Naive thymus-derived CD8-positive, alpha-beta T cell (primary cell): ENCODE measurements around the gene KLRB1. TPM values are rescaled to one million over a fixed set of nuclear protein-coding genes. Genes with fewer than 3 reads are reported as not detected.

ENCODE experiments used
- ATAC-seq, 2 donors: fragments of 150-1000 bp; cut with Tn5 transposase in 1 of 2; sonication (Bioruptor Pico), chemical (Tn5 transposase) in 1 of 2; 1 replicate in 1 of 2; 2 replicates in 1 of 2; pipeline ENCODE4 v1.10.0; 2021; ENCODE audit warnings: mild to moderate bottlenecking in 2 of 2, moderate library complexity in 2 of 2
- POLR2A ChIA-PET: fragments of 350-600 bp; sonication (Branson Sonifier 250); formaldehyde crosslinking; loops from one replicate; lab custom pipeline; 2021; ENCODE audit warnings: antibody characterized with exemption; lab: Charles Lee
- DNase-seq, 10 donors: peaks; one replicate each; pipeline versions ENCODE4 v3.0.0 to v3.0.0-alpha.2; 2020 to 2022
- H3K27ac Mint-ChIP-seq, 10 donors: one replicate each; pipeline ENCODE4 v1.8.0; 2020 to 2022; ENCODE audit warnings: mild to moderate bottlenecking in 10 of 10, mixed read lengths in 10 of 10, moderate library complexity in 4 of 10, inconsistent platforms in 1 of 10
- H3K27me3 Mint-ChIP-seq, 5 donors: one replicate each; pipeline ENCODE4 v1.8.0; 2021 to 2022; ENCODE audit warnings: mixed read lengths in 5 of 5
- H3K36me3 Mint-ChIP-seq, 3 donors: one replicate each; pipeline ENCODE4 v1.8.0; 2020 to 2022; ENCODE audit warnings: mixed read lengths in 3 of 3, mild to moderate bottlenecking in 2 of 3, inconsistent platforms in 1 of 3
- H3K4me1 Mint-ChIP-seq, 4 donors: one replicate each; pipeline ENCODE4 v1.8.0; 2021 to 2022; ENCODE audit warnings: mixed read lengths in 4 of 4
- H3K4me3 Mint-ChIP-seq, 10 donors: one replicate each; pipeline ENCODE4 v1.8.0; 2020 to 2022; ENCODE audit warnings: mild to moderate bottlenecking in 10 of 10, mixed read lengths in 10 of 10, moderate library complexity in 6 of 10, inconsistent platforms in 1 of 10
- H3K9me3 Mint-ChIP-seq, 9 donors: one replicate each; pipeline ENCODE4 v1.8.0; 2020 to 2022; ENCODE audit warnings: mixed read lengths in 9 of 9, mild to moderate bottlenecking in 3 of 9, inconsistent platforms in 1 of 9, moderate library complexity in 1 of 9
- polyA plus RNA-seq, 3 donors: library from polyadenylated mRNA; unstranded; fragments of 300-500 nt; fragmentation: Illumina TruSeq; gene quantifications; one replicate each; pipeline ENCODE4 v1.2.3, GENCODE V29; 2021
- total RNA-seq, 8 experiments: library from RNA in 2 of 8; stranded (reverse) in 2 of 8; gene quantifications; one replicate each; pipeline ENCODE4 v1.2.3 and lab custom pipeline; 2021 to 2026

The KLRB1 gene
- total and polyA plus RNA-seq, 5 experiments from 2014 or later: 0.58 to 41.2 (median 1.6) TPM

DNA sequence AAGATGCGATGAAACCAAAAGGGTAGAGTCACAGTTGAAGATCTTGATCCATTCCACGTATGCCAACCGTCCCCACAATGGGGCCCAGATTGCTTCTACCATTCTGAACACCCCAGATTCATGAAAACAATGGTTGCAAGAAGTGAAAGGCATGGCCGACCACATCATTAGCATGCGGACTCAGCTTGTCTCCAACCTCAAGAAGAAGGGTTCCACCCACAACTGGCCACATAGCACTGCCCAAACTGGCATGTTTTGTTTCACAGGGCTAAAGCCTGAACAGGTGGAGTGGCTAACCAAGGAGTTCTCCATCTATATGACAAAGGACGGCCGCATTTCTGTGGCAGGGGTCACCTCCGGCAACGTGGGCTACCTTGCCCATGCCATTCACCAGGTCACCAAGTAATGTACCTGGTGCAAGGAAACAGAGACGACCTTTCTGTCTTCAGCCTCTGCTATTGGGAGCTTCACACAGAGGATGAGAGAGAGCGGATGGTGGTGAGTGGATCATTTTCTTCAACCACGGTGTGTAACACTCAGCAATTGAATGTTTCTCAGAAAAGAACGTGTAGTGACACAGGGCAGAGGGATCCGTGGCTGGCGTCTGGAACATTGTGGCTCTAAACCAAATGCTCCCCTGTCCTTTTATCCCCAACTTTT, 35.0 kb upstream of the KLRB1 start:
- H3K4me1 Mint-ChIP-seq: peaks cover 23 to 75% (median 65%) of the 10 kb centered on the region in 4 donors
- peaks cover 0 to 17% (median 5%) of the 10 kb centered on the region in 3 donors for H3K36me3 Mint-ChIP-seq
- DNase-seq (no peak), ATAC-seq (no peak)
- POLR2A ChIA-PET: interaction anchor here (0.6 to 1.2 kb wide), 4 partner anchors 11 to 100 kb away, joined by 3 to 4 read pairs (median 3); no protein-coding TSS in a partner anchor
- peaks cover 0 to 23% (median 9%) of the 10 kb centered on the region in 9 donors for H3K9me3 Mint-ChIP-seq
- peak overlapping the region; percentile 8 to 72 (median 59) for H3K4me3 Mint-ChIP-seq
- no peaks in the 10 kb centered on the region for H3K27me3 Mint-ChIP-seq
- H3K27ac Mint-ChIP-seq: peak overlapping the region; percentile 41 to 95 (median 83)

DNA sequence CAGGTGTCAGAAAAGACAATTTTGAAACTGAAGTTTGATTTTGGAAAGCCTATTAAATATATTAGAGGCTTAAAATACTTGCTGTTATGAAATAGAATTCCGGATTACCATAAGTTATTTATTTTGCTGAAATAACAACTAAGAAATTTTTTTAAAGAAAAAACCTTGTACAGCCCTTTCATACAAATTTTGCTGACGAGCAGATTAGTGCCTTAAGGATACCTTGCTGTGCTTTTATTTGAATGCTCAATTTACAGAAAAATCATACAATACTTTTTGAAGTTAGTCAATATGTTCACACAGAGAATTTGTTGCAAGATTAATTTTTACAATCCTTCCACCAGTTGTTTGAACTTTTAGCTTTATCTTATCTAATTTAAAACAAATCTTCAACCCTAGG, 32.3 kb upstream of the KLRB1 start:
- ATAC-seq: no peak
- H3K36me3 Mint-ChIP-seq: peaks cover 0 to 13% (median 0%) of the 10 kb centered on the region in 3 donors
- POLR2A ChIA-PET: interaction anchor here (1.4 to 8.3 kb wide), 2 partner anchors 9 to 31 kb away, joined by 11 to 106 read pairs; no protein-coding TSS in a partner anchor

DNA sequence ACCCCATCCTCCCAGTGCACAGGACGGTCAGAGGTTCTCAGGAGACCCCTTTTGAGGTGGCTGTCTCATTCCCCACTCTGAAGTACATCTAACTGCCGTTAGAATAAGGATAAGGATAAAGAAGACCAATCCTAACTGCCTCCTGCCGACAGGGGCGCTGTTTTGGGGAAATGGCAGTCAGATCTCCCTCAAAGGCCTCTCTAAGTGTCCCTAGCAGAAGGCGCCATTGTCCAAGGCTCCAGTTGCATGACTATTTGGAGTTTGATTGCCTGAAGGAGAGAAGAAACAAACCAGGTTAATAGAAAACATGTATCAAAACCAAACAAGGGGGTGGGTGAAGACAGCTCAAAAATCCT, 29.1 kb upstream of the KLRB1 start:
- Mint-ChIP-seq H3K4me3 (peak overlapping the region in 2 of 10 donors; percentile 24 to 26), H3K4me1 (peaks cover 28 to 77% (median 74%) of the 10 kb centered on the region in 4 donors), H3K27me3 (no peaks in the 10 kb centered on the region), H3K36me3 (peaks cover 0 to 11% (median 0%) of the 10 kb centered on the region in 3 donors), H3K27ac (peak overlapping the region in 8 of 10 donors; percentile 46 to 95 (median 70)), H3K9me3 (peaks cover 0 to 21% (median 2%) of the 10 kb centered on the region in 9 donors)
- no peak for ATAC-seq
- POLR2A ChIA-PET: interaction anchor here (1.2 to 8.3 kb wide), 2 partner anchors 12 to 51 kb away, joined by 4 to 106 read pairs; no protein-coding TSS in a partner anchor
- no peak for DNase-seq

More for the DNA sequence above, 32.3 kb upstream of the KLRB1 start:
- H3K4me3 Mint-ChIP-seq: no peak overlapping the region
- H3K27me3 Mint-ChIP-seq: no peaks in the 10 kb centered on the region
- peak overlapping the region in 1 of 10 donors; percentile 60 for H3K27ac Mint-ChIP-seq
- H3K4me1 Mint-ChIP-seq: peaks cover 25 to 76% (median 73%) of the 10 kb centered on the region in 4 donors
- H3K9me3 Mint-ChIP-seq: peaks cover 0 to 25% (median 2%) of the 10 kb centered on the region in 9 donors
- no peak for DNase-seq

DNA sequence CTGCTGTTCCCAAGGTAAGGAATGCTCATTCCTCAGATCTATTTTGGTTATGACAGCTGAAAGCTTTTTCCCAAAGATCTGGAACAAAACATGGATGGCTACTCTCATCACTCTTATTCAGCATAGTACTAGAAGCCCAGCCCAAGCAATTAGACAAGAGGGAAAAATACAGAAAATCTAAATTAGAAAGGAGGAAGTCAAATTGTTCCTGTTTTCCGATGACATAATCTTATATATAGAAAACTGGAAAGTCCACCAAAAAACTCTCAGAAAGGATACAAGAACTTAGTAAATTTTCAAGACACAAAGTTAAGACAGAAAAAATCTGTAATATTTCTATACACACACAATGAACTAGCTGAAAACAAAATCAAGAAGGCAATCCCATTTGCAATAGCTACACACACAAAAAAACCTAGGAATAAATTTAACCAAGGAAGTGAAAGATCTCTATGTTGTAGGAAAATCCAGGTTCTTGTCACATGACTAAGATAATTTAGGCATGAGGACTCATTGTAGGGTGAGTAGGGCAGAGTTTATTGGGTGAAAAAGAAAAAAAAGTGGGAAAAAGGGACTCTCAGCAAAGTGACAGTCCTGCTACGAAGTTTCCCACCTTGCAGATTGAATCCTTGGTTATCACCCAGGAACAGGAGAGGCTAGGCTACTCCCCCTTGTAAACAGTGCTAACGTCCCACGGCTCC, 28.6 kb upstream of the KLRB1 start:
- H3K27ac Mint-ChIP-seq: peak overlapping the region; percentile 82 to 99 (median 92)

DNA sequence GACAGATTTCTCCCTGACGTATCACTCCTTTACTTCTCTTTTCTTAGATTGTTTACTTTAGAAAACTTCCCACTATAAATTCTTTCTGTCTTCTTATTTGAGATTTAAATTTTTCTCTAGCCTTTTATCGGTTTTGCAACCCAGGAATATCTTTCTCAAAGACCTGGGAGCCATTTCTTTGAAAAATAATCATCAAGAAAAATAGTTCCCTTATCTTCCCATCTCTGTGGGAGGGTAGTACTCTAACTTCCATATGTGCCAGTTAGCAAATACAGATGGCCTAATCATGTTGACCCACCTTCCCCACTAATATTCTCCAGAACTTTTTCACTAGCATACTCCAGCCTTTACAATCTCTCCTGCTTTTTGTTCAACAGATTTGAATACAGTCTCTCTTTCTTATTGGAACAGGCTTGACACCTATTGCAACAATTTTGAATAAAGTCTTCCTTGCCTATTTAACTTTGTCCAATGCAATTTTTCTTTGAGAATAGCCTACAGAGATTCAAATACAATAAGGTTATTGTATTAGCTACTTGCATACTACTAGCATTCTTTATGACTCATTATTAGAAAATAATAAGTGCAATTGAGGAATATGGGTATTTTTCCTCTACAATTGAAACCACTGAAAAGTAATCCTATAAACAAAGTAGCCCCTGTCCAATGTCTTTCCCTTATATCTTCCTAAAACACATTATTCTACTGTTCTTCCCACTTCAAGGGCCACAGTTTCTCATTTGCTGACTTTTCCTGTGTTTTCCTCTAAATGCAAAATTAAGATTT, 27.4 kb upstream of the KLRB1 start:
- H3K9me3 Mint-ChIP-seq: peaks cover 0 to 14% (median 0%) of the 10 kb centered on the region in 9 donors
- POLR2A ChIA-PET: interaction anchor here (0.6 to 8.3 kb wide), 10 partner anchors 14 to 77 kb away, joined by 3 to 106 read pairs (median 4); partner anchors contain the start of gene CLEC2D
- no peak for DNase-seq
- no peak for ATAC-seq
- peaks cover 0 to 4% (median 0%) of the 10 kb centered on the region in 3 donors for H3K36me3 Mint-ChIP-seq
- no peaks in the 10 kb centered on the region for H3K27me3 Mint-ChIP-seq
- H3K4me1 Mint-ChIP-seq: peaks cover 29 to 79% (median 64%) of the 10 kb centered on the region in 4 donors
- peak overlapping the region; percentile 82 to 99 (median 92) for H3K27ac Mint-ChIP-seq
- H3K4me3 Mint-ChIP-seq: peak overlapping the region in 8 of 10 donors; percentile 12 to 76 (median 50)

More for the DNA sequence above, 28.6 kb upstream of the KLRB1 start:
- no peak for ATAC-seq
- Mint-ChIP-seq H3K27me3 (no peaks in the 10 kb centered on the region), H3K9me3 (peaks cover 0 to 20% (median 2%) of the 10 kb centered on the region in 9 donors), H3K4me1 (peaks cover 29 to 77% (median 71%) of the 10 kb centered on the region in 4 donors), H3K36me3 (peaks cover 0 to 10% (median 0%) of the 10 kb centered on the region in 3 donors), H3K4me3 (peak overlapping the region in 5 of 10 donors; percentile 15 to 69 (median 42))
- DNase-seq: no peak
- POLR2A ChIA-PET: interaction anchor here (0.9 to 8.3 kb wide), 5 partner anchors 13 to 72 kb away, joined by 4 to 106 read pairs (median 12); partner anchors contain the start of gene CLEC2D

DNA sequence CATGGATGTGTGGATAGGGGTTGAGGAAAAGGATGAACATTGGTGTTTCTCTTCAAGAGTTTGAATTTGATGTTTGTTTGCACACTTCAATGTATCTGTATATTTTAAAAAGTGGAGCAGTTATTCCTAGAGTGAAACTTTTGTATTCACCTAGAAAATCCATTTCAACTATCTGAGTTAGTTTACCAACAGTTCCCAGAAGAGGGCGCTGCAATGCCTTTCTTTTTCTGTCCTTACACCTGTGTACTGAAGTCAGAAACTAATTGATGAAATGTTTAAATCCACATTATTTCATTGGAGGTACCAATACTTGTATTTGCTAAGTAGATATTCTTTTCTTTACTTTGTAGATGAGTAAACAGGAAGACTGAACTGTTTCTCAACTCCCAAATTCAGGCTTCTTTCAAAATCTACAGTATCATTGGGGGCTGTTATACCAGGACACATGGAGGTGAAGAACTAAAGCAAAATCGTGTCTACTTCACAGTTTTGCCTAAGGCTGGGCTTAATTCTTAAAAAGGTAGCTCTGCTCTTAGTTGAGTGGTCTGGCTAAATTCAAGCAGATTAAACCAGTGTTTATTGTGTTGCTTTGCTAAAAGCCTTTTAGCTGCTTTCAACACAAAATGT, 26.6 kb upstream of the KLRB1 start:
- POLR2A ChIA-PET: interaction anchor here (0.6 to 8.3 kb wide), 11 partner anchors 15 to 1607 kb away, joined by 3 to 106 read pairs (median 4); partner anchors contain the start of gene CLEC2D
- Mint-ChIP-seq H3K4me3 (peak overlapping the region; percentile 45 to 82 (median 72)), H3K27me3 (no peaks in the 10 kb centered on the region), H3K27ac (peak overlapping the region; percentile 82 to 99 (median 92)), H3K4me1 (peaks cover 27 to 78% (median 63%) of the 10 kb centered on the region in 4 donors), H3K36me3 (no peaks in the 10 kb centered on the region), H3K9me3 (peaks cover 0 to 10% (median 0%) of the 10 kb centered on the region in 9 donors)
- DNase-seq (peak; percentile 58 to 90 (median 78)), ATAC-seq (peak; percentile 86 to 92)

DNA sequence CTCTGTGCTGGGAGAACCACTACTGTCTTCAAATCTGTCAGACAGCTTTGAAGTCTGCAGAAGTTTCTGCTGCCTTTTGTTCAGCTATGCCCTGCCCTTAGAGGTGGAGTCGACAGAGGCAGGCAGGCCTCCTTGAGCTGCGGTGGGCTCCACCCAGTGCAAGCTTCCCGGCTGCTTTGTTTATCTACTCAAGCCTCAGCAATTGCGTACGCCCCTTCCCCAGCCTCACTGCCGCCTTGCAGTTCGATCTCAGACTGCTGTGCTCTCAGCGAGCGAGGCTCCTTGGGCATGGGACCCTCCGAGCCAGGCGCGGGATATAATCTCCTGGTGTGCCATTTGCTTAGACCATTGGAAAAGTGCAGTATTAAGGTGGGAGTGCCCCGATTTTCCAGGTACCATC, 25.1 kb upstream of the KLRB1 start:
- H3K9me3 Mint-ChIP-seq: peaks cover 0 to 7% (median 0%) of the 10 kb centered on the region in 9 donors
- H3K4me3 Mint-ChIP-seq: no peak overlapping the region
- peak in 5 of 10 donors; percentile 22 to 44 (median 29) for DNase-seq
- peaks cover 27 to 68% (median 52%) of the 10 kb centered on the region in 4 donors for H3K4me1 Mint-ChIP-seq
- H3K27me3 Mint-ChIP-seq: no peaks in the 10 kb centered on the region
- H3K36me3 Mint-ChIP-seq: peaks cover 0 to 1% (median 0%) of the 10 kb centered on the region in 3 donors
- no peak for ATAC-seq
- POLR2A ChIA-PET: interaction anchor here (0.7 to 8.3 kb wide), 7 partner anchors 16 to 110 kb away, joined by 3 to 106 read pairs (median 4); no protein-coding TSS in a partner anchor
- peak overlapping the region in 5 of 10 donors; percentile 6 to 91 (median 32) for H3K27ac Mint-ChIP-seq

DNA sequence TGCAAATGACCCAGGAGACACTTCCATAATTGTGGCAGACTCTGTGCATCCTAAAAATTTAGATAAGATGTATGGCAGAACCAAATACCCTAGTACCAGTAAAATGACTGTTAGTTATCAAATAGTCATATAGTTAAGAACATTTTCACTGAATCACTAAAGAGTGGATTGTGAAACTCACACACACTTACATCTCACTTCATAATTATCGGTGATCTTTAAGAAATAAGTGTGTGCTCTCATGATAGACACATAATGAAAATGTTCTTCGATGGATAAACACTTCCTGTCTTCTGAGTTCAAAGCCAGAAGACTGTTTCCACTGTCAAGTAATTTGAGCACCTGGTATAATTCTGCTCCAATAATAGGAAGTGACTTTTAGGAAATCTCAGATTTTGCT, 19.1 kb upstream of the KLRB1 start:
- Mint-ChIP-seq H3K4me3 (no peak overlapping the region), H3K27me3 (no peaks in the 10 kb centered on the region), H3K9me3 (peaks cover 9 to 24% (median 15%) of the 10 kb centered on the region in 9 donors), H3K4me1 (peaks cover 0 to 23% (median 7%) of the 10 kb centered on the region in 4 donors), H3K36me3 (peaks cover 0 to 21% (median 18%) of the 10 kb centered on the region in 3 donors), H3K27ac (no peak overlapping the region)
- POLR2A ChIA-PET: no interaction called here
- no peak for DNase-seq
- ATAC-seq: no peak

DNA sequence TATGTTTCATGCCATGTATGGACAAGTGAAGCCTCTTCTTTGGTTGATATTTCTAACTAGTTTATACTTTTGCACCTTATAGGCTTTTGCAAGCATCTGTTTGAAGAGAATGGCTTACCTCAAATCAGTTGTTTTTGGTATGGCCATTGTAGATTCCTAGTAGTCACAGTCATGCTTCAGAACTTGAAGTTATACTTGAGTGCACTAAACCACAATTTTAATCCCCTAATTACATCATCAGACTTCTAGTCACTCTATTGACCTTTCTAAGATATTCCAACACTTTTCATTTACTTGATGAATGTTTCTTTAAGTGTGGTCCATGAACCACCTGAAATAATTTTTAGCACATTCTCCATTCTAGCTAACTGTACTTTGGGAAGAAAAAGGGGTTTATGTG, 18.6 kb upstream of the KLRB1 start:
- no peak overlapping the region for H3K27ac Mint-ChIP-seq
- DNase-seq: no peak
- H3K36me3 Mint-ChIP-seq: peaks cover 0 to 21% (median 18%) of the 10 kb centered on the region in 3 donors
- H3K27me3 Mint-ChIP-seq: no peaks in the 10 kb centered on the region
- H3K4me1 Mint-ChIP-seq: peaks cover 0 to 23% (median 6%) of the 10 kb centered on the region in 4 donors
- POLR2A ChIA-PET: interaction anchor here (2.0 kb wide), 1 partner anchor 74 kb away, joined by 4 read pairs; no protein-coding TSS in a partner anchor
- ATAC-seq: no peak
- peaks cover 9 to 28% (median 15%) of the 10 kb centered on the region in 9 donors for H3K9me3 Mint-ChIP-seq
- no peak overlapping the region for H3K4me3 Mint-ChIP-seq

DNA sequence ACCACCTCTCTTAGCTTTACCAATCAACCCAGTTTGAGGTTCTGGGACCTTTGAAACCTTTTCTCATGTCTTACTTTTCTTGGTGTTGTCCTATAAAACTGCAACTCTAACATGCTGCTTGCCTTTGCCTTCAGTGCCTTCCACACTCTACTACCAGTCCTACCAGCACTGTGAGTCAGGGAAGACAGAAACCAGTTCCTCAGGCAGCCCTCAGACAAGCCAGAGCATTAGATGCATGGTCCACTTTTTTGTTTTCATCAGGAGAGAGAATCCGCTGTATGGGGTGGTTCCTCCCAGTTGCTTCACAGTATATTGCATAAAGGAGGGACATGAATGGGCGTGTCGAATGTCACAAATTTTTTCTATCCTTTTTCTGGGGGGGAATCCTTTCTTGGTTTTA, 17.3 kb upstream of the KLRB1 start:
- no peak overlapping the region for H3K4me3 Mint-ChIP-seq
- no peak for DNase-seq
- POLR2A ChIA-PET: interaction anchor here (2.0 kb wide), 1 partner anchor 75 kb away, joined by 4 read pairs; no protein-coding TSS in a partner anchor
- peaks cover 0 to 19% (median 6%) of the 10 kb centered on the region in 4 donors for H3K4me1 Mint-ChIP-seq
- ATAC-seq: no peak
- H3K9me3 Mint-ChIP-seq: peaks cover 9 to 28% (median 15%) of the 10 kb centered on the region in 9 donors
- no peak overlapping the region for H3K27ac Mint-ChIP-seq
- H3K27me3 Mint-ChIP-seq: no peaks in the 10 kb centered on the region
- H3K36me3 Mint-ChIP-seq: peaks cover 0 to 22% (median 21%) of the 10 kb centered on the region in 3 donors
